Astrocyte of the hippocampus (primary cell): ENCODE measurements around the gene METTL2B.
"Not testable (repeated sequence)": the region's sequence is repeated elsewhere in the genome, so short reads cannot be mapped to it uniquely, and the experiment has no call there.

Source experiments
- DNase-seq: peaks from one replicate; pipeline ENCODE4 v3.0.0; 2011; ENCODE audit warnings: low read depth, low spot score

METTL2B gene

GRCh38 chr7:128454808-128455542, 21.6 kb upstream of the METTL2B start:
- DNase-seq = no peak

GRCh38 chr7:128455543-128456254, 20.8 kb upstream of the METTL2B start, which contains the start of gene HILPDA:
Gene HILPDA, plus strand, starts transcription at chr7:128455878. Its CDS starts 1,391 bp downstream, at chr7:128457269.
- peak; percentile 97 for DNase-seq

GRCh38 chr7:128456255-128456725, 20.3 kb upstream of the METTL2B start:
- no peak for DNase-seq

GRCh38 chr7:128457385-128457784, 19.2 kb upstream of the METTL2B start:
- DNase-seq = not testable (repeated sequence)

GRCh38 chr7:128458956-128459355, 17.6 kb upstream of the METTL2B start:
- DNase-seq = no peak

- DNase-seq = peak; percentile 81
These were observed 17.1 kb upstream of the METTL2B start for GRCh38 chr7:128459394-128459878.

GRCh38 chr7:128462460-128462859, 14.1 kb upstream of the METTL2B start:
- DNase-seq = no peak

- not testable (repeated sequence) for DNase-seq
These were observed 13.2 kb upstream of the METTL2B start for GRCh38 chr7:128463345-128463744.

GRCh38 chr7:128463933-128464332, 12.6 kb upstream of the METTL2B start:
- not testable (repeated sequence) for DNase-seq

- not testable (repeated sequence) for DNase-seq
These were observed 9.7 kb upstream of the METTL2B start for GRCh38 chr7:128466871-128467270.

GRCh38 chr7:128477336-128477690, 765 bp downstream of the METTL2B start:
- not testable (repeated sequence) for DNase-seq

- not testable (repeated sequence) for DNase-seq
These were observed 2.5 kb downstream of the METTL2B start for GRCh38 chr7:128479082-128479481.

GRCh38 chr7:128488134-128488533, 11.6 kb downstream of the METTL2B start:
- DNase-seq = not testable (repeated sequence)

GRCh38 chr7:128497405-128497804, 20.9 kb downstream of the METTL2B start:
- no peak for DNase-seq

GRCh38 chr7:128505416-128505815, 28.9 kb downstream of the METTL2B start:
- not testable (repeated sequence) for DNase-seq

GRCh38 chr7:128506819-128507218, 30.3 kb downstream of the METTL2B start:
- not testable (repeated sequence) for DNase-seq

- DNase-seq = not testable (repeated sequence)
These were observed 30.9 kb downstream of the METTL2B start for GRCh38 chr7:128507321-128507993.

- not testable (repeated sequence) for DNase-seq
These were observed 35.1 kb downstream of the METTL2B start for GRCh38 chr7:128511692-128512091.

GRCh38 chr7:128515232-128515631, 38.7 kb downstream of the METTL2B start:
- not testable (repeated sequence) for DNase-seq

GRCh38 chr7:128517023-128517422, 40.5 kb downstream of the METTL2B start:
- DNase-seq = not testable (repeated sequence)

GRCh38 chr7:128523226-128523931, 46.8 kb downstream of the METTL2B start:
- peak; percentile 82 for DNase-seq
